ENCODE data around the gene TTC13.

GRCh38 chr1:230948301-230948700 is 30.4 kb downstream of the TTC13 start:
- TF ChIP-seq GABPA (IDR thresholded peaks at IDR 0.05; ENCODE audit: low read depth) (no peak), ATF7 (IDR thresholded peaks at IDR 0.05; ENCODE audit: low read depth) (no peak), ZNF592 (IDR thresholded peaks at IDR 0.05) (no peak), CTCF (IDR thresholded peaks at IDR 0.05 in 2 of 3, conservative IDR thresholded peaks at IDR 0.05 in 1 of 3; ENCODE audit: control insufficient read depth in 2 of 3, extremely low read depth in 1 of 3, insufficient read depth in 1 of 3, low read depth in 3 of 3, low read length in 3 of 3) (no peak)

Data from GM12878 (cell line).